Measurements from ENCODE around the gene NELFA. TPM values are rescaled to one million over a fixed set of nuclear protein-coding genes. Genes with fewer than 3 reads are reported as not detected.
"Not testable (repeated sequence)": the region's sequence is repeated elsewhere in the genome, so short reads cannot be mapped to it uniquely, and the experiment has no call there.

Gene NELFA
- total and polyA plus RNA-seq, 2 of the 4 experiments (the other 2 are of a cell fraction): 4.3 to 21.9 TPM

DNA sequence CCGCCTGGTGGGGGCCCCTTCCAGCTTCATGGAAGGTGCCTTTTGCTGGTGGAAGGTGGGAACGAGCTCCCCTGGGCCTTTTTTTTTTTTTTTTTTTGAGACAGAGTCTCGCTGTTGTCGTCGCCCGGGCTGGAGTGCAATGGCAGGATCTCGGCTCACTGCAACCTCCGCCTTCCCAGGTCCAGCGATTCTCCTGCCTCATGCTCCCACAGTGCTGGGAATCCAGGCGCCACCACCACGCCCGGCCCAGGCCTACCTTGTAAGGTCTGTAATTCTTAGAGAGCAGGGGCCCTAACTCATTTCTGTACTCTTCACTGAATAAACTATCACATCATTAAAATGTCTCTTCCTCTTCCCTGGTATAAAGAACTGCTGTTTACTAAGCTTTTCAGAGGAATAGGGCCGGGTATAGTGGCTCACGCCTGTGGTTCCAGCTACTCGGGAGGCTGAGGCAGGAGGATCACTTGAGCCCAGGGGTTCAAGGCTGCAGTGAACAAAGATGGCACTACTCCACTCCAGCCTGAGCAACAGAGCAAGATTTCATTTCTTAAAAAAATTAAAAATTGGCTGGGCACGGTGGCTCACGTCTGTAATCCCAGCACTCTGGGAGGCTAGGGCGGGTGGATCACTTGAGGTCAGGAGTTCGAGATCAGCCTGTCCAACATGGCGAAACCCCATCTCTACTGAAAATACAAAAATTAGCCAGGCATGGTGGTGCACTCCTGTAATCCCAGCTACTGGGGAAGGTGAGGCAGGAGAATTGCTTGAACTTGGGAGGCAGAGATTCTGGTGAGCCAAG is 14.9 kb downstream of the NELFA start:
- POLR2A ChIA-PET (ENCODE audit: unreplicated experiment): interaction anchor here (0.6 kb wide), 1 partner anchor 88 kb away, joined by 3 read pairs; no protein-coding TSS in a partner anchor
- H2BK15ac ChIP-seq (ENCODE audit: low read depth, low read length); dilution Hi-C loops (cut with HindIII; ENCODE audit: low sequenced_read_pairs, unreplicated experiment); in situ Hi-C loops (cut with MboI; ENCODE audit: low sequenced_read_pairs); H3K27me3 ChIP-seq (ENCODE audit: control insufficient read depth, insufficient read depth, low read length); intact Hi-C loops (cut with micrococcal nuclease); H3K4me1 ChIP-seq (ENCODE audit: control insufficient read depth, insufficient read depth, low read length); H3K4ac ChIP-seq (ENCODE audit: low read depth, low read length); H2BK5ac ChIP-seq (ENCODE audit: low read depth, low read length, poor library complexity, severe bottlenecking); ATAC-seq (ENCODE audit: low read depth); H3K9me3 ChIP-seq (ENCODE audit: control insufficient read depth, insufficient read depth, low read length); H2BK120ac ChIP-seq (ENCODE audit: low read depth, low read length); DNase-seq; H3K9ac ChIP-seq (ENCODE audit: low read depth, low read length); H3K56ac ChIP-seq (ENCODE audit: extremely low read depth, insufficient read depth, low read length); H3K4me3 ChIP-seq (ENCODE audit: insufficient read depth, low read depth, low read length); H3K18ac ChIP-seq (ENCODE audit: low read depth, low read length); H2AFZ ChIP-seq (replicated peaks; ENCODE audit: low read length, poor library complexity); H4K5ac ChIP-seq (ENCODE audit: low read depth, low read length); H3K14ac ChIP-seq (replicated peaks; ENCODE audit: low read depth, low read length); H4K8ac ChIP-seq (ENCODE audit: low read depth in 2 of 2, low read length in 2 of 2); CTCF ChIA-PET; H3K4me2 ChIP-seq (ENCODE audit: low read depth, low read length); H4K91ac ChIP-seq (ENCODE audit: insufficient read depth, low read depth, low read length); H2BK20ac ChIP-seq (ENCODE audit: low read depth, low read length); BruUV-seq (replicated peaks); H2AK5ac ChIP-seq (ENCODE audit: low read depth, low read length); H2AK9ac ChIP-seq (replicated peaks; ENCODE audit: low read depth, low read length, poor library complexity); H3K23ac ChIP-seq (ENCODE audit: low read depth, low read length); H3K27ac ChIP-seq (ENCODE audit: insufficient read depth, low read length): not testable (repeated sequence)
- peaks cover 30 to 51% of the 10 kb centered on the region in 2 experiments for H3K79me1 ChIP-seq (ENCODE audit: low read depth in 1 of 2, low read length in 2 of 2)
- H4K20me1 ChIP-seq (ENCODE audit: insufficient read depth, low read length): peaks cover 26% of the 10 kb centered on the region; the same call in 1 of the 2 replicates
- peaks cover 15% of the 10 kb centered on the region for H3K9me1 ChIP-seq (ENCODE audit: insufficient read depth, low read length)
- H3K36me3 ChIP-seq (ENCODE audit: control insufficient read depth, insufficient read depth, low read length): peaks cover 13% of the 10 kb centered on the region
- WGBS, 2 experiments (ENCODE audit: extremely low coverage in 2 of 2, insufficient read length in 1 of 2): 92% methylated on average over 6 of the region's 20 CpGs; no CpG with 5 or more reads in 1 of the 2 experiments
